ENCODE results near the gene FLYWCH1. TPM values are rescaled to one million over a fixed set of nuclear protein-coding genes. Genes with fewer than 3 reads are reported as not detected.

The FLYWCH1 gene
- total and polyA plus RNA-seq, 9 of the 15 experiments (the other 6 are each of a cell fraction or from before 2014, with no cell fraction given), result 0.18 to 33.6 (median 11.3) TPM

DNA sequence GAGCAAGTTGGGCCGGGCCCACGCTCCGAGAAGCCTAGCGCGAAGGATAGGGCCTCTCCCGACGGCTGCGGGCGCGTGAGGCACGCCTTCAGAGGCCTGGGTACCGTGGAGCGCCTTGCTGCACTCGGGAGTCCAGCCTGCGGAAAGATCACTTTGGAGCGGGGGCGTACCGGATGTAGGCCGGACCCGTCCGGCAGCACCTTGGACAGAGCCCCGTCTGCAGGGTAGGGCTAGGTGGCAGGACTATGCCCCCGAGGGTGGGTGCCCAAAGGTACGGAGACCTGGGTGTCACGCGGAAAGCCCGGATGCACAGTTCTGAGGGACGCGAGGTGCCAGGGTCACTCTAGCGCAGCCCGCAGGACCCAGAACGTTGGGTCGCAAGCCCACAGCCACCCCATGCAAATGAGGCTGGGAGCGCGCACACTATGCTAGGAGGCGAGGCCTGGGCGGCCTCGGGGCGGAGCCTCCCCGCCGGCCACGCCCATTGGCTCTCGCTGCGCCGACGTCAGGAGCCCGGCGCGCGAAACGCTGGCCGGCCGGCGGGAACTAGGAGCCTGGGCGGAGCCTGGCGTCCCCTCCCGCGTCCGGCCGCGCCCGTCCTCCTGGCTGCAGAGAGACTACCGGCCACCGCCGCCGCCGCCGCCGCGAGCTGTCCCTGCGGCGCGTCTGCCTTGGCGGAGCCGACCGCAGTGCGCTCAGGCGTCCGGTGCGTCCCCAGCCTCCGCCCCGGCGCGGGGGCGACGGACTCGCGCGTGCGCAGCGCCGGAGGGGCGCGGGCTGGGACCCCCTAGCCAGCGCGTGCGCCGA, 57.2 kb downstream of the FLYWCH1 start, which contains the start of gene PAQR4 (continued):
- TF ChIP-seq BCLAF1 (IDR thresholded peaks at IDR 0.05; ENCODE audit: borderline replicate concordance in 1 of 2, control insufficient read depth in 1 of 2, low read depth in 2 of 2, low read length in 1 of 2), result peak in 1 of 2 experiments; percentile 48; a peak in 1 of 4 replicates
- no peak for TF ChIP-seq ZNF778 (CRISPR knock-in tag; IDR thresholded peaks at IDR 0.05)
- no peak for TF ChIP-seq ZNF384 (IDR thresholded peaks at IDR 0.05; ENCODE audit: low read depth, low read length)
- no peak for TF ChIP-seq BMI1 (IDR thresholded peaks at IDR 0.05; ENCODE audit: low read length)
- no peak for TF ChIP-seq CHD1 (IDR thresholded peaks at IDR 0.05; ENCODE audit: low read length)
- TF ChIP-seq ARID3A (IDR thresholded peaks at IDR 0.05; ENCODE audit: borderline replicate concordance, low read depth, low read length), result no peak
- TF ChIP-seq SIX5 (IDR thresholded peaks at IDR 0.05; ENCODE audit: borderline replicate concordance in 1 of 2, insufficient read depth in 1 of 2, low read depth in 1 of 2, low read length in 2 of 2), result no peak
- TF ChIP-seq NFYB (IDR thresholded peaks at IDR 0.05; ENCODE audit: extremely low read depth, insufficient read length), result peak; percentile 61
- no peak for TF ChIP-seq CLOCK (CRISPR knock-in tag; IDR thresholded peaks at IDR 0.05; ENCODE audit: borderline replicate concordance)
- TF ChIP-seq ZNF57 (CRISPR knock-in tag; IDR thresholded peaks at IDR 0.05), result no peak
- TF ChIP-seq HOXB6 (CRISPR knock-in tag; IDR thresholded peaks at IDR 0.05; ENCODE audit: borderline replicate concordance), result no peak
- peak; percentile 67; the same call in 1 of the 2 replicates for TF ChIP-seq NCOA6 (IDR thresholded peaks at IDR 0.05)
- TF ChIP-seq HINFP (tag; conservative IDR thresholded peaks at IDR 0.05; ENCODE audit: low read depth), result 0 out of 2 replicates have a peak, but pooled peaks have one; percentile 41
- TF ChIP-seq EWSR1 (IDR thresholded peaks at IDR 0.05; ENCODE audit: borderline replicate concordance, low read depth, partially characterized antibody), result no peak
- TF ChIP-seq, protein P1, sequence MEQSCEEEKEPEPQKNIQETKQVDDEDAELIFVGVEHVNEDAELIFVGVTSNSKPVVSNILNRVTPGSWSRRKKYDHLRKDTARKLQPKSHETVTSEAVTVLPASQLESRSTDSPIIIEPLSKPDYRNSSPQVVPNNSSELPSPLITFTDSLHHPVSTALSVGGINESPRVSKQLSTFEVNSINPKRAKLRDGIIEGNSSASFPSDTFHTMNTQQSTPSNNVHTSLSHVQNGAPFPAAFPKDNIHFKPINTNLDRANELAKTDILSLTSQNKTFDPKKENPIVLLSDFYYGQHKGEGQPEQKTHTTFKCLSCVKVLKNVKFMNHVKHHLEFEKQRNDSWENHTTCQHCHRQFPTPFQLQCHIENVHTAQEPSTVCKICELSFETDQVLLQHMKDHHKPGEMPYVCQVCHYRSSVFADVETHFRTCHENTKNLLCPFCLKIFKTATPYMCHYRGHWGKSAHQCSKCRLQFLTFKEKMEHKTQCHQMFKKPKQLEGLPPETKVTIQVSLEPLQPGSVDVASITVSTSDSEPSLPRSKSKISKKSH (CRISPR knock-in tag; IDR thresholded peaks at IDR 0.05), result no peak

Data from K562 (cell line).